Coronary artery (tissue), 2 donors: ENCODE data around the gene SMC1A.

ENCODE experiments used
- DNase-seq: peaks from one replicate; pipeline ENCODE4 v3.0.0-alpha.2; 2017; ENCODE audit warnings: low spot score
- H3K27ac ChIP-seq, 2 donors: fragments of 200-600 bp; sonication (generic); one replicate each; pipeline ENCODE4 v1.5.1; 2016 to 2019
- H3K4me3 ChIP-seq: fragments of 200-600 bp; sonication (generic); 2 replicates; pipeline ENCODE4 v1.5.1; 2016; ENCODE audit warnings: mild to moderate bottlenecking, moderate library complexity
- TF ChIP-seq, protein P1 (sequence below): fragments of 200-600 bp; sonication (generic); IDR thresholded peaks from one replicate; pipeline ENCODE4 v1.5.1; 2019; ENCODE audit warnings: antibody characterized with exemption

Gene SMC1A

DNA sequence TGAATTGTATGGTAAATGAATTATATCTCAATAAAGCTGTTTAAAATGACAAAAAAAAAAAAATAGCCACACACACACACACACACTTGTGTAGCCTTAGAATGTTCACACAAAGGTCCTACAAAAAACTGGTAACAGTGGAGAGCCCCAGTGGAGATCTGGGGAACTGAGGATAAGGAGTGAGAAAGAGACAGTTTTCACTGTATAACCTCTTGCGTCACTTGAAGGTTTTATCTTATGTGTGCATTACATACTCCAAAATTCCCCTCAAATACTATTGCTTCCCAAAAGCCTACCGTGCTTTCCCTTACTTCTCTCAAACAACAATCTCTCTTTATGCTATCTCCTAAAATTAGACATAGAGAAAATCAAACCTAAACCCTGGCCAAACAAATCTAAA lies 67.8 kb downstream of the SMC1A start:
- Histone ChIP-seq H3K4me3 (no peak overlapping the region), H3K27ac (no peak overlapping the region)
- no peak for DNase-seq
- TF ChIP-seq, protein P1, sequence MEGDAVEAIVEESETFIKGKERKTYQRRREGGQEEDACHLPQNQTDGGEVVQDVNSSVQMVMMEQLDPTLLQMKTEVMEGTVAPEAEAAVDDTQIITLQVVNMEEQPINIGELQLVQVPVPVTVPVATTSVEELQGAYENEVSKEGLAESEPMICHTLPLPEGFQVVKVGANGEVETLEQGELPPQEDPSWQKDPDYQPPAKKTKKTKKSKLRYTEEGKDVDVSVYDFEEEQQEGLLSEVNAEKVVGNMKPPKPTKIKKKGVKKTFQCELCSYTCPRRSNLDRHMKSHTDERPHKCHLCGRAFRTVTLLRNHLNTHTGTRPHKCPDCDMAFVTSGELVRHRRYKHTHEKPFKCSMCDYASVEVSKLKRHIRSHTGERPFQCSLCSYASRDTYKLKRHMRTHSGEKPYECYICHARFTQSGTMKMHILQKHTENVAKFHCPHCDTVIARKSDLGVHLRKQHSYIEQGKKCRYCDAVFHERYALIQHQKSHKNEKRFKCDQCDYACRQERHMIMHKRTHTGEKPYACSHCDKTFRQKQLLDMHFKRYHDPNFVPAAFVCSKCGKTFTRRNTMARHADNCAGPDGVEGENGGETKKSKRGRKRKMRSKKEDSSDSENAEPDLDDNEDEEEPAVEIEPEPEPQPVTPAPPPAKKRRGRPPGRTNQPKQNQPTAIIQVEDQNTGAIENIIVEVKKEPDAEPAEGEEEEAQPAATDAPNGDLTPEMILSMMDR = no peak

DNA sequence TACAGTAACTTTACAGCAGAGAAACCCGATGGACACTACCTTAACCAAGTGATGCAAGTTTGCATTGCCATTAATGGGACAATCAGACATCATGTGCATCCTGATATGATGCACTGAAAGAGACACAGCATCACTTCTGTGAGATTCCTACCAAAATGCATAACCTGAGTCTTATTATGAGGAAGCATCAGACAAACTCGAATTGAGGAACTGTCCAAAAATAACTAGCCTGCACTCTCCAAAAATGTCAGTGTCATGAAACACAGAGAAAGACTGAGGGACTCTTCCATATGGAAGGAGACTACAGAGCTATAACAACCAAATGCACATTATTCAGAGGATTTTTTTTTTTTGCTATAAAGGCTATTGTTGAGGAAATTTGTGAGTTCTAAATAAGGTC lies 74.5 kb downstream of the SMC1A start:
- DNase-seq = no peak
- no peak overlapping the region for H3K27ac ChIP-seq
- no peak overlapping the region for H3K4me3 ChIP-seq
- TF ChIP-seq, protein P1 = no peak

DNA sequence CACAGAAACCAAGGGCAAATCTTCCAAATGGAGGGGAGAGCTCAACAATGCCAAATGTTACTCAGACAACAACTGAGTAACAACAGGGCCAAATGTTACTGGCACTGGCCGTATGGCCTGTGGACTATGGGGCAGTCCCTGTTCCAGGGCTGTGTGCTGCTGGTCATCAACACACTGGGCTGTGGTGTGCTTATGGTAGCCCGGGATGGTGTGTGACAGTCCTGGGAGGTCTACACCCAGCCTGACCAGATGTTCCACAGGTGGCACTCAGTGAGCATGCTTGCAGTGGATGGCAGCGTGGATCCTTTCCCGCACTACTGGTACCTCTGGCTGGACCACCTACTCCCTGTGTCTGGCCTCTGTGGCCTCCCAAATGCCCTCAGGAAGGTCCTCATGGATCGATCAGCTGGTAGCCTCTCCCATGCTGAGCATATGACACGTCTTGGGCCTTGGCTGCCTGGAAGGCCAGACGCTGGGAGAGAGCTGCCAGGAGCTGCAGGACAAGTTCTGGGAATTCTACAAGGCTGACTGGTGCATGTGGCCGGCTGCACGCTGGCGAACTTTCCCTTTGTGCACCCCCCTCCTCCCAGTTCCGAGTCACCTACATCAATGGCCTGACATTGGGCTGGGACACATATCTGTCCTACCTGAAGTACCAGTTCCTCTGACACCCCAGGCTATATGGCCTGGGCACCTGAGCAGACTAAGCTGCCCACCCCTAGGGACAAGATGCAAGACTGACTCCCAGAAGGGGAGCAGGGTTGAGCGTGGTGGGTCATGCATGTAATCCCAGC lies 81.4 kb downstream of the SMC1A start:
- TF ChIP-seq, protein P1 = no peak
- H3K27ac ChIP-seq = no peak overlapping the region
- H3K4me3 ChIP-seq = no peak overlapping the region
- no peak for DNase-seq

DNA sequence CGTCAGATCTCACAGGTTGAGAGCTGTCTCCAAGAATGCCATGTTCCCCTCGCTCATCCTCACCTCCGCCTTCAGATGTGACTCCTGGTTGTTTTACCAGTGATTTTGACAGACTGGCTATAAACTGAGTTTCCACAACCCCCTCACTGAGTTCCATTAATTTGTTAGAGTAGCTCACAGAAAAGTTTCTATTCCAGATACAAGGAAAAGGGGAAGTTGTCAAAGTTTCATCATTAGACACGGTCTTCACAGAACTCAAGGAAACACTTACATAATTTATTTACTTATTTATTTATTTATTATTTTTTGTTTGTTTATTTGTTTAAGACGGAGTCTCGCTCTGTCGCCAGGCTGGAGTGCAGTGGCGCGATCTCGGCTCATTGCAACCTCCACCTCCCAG lies 85.4 kb downstream of the SMC1A start:
- TF ChIP-seq, protein P1 = no peak
- Histone ChIP-seq H3K27ac (no peak overlapping the region), H3K4me3 (no peak overlapping the region)
- DNase-seq = no peak

DNA sequence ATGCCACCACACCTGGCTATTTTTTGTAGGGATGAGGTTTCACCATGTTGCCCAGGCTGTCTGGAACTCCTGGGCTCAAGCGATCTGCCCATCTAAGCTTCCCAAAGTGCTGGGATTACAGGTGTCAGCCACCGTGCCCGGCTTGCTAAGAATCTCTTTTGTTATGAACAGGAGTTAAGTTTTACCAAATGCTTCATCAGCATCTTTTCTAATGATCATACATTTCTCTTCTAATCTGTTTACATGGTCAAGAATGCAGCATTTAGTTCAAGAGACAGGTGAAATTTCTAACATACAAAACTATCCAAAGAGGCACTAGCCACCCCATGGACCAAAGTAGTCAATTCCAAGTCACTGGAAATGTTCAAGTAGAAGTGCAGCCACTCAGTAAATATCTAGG lies 88.6 kb downstream of the SMC1A start:
- Histone ChIP-seq H3K4me3 (no peak overlapping the region), H3K27ac (no peak overlapping the region)
- DNase-seq = no peak
- TF ChIP-seq, protein P1 = no peak

DNA sequence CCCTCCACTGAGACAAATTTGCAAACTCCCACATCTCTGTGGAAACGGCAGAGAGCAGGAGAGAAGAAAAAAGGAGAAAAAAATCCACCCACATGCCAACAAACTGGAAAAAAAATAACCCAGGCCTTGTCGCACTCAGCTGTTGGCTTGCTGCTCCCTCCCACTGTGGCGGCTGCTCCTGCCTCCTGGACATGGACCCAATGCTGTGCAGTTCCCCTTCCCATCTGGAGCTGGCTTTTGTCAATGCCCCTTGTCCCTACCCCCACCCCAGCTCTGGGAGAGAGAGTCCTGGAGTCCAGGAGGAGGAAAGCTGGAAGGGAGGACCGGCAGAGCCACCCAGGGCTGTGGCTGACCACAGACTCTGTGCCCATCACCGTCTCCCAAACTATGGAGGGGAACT lies 90.2 kb downstream of the SMC1A start:
- no peak overlapping the region for H3K27ac ChIP-seq
- no peak for DNase-seq
- H3K4me3 ChIP-seq = no peak overlapping the region
- TF ChIP-seq, protein P1 = no peak

DNA sequence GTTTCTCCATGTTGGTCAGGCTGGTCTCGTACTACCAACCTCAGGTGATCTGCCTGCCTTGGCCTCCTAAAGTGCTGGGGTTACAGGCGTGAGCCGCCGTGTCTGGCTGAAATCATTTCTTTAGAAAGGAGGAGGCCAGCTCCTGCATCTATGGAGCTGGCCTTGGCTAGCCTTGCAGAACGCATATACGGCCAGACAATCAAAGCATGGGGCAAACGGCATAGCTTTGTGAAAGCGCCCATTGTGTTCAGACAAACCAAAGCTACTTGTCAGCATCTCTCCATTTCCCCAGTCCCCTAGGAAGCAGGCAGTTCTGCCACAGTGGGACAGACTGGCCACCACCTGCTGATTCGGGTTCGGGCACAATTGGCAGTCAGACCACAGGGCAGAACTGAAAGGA lies 92.1 kb downstream of the SMC1A start:
- DNase-seq = no peak
- TF ChIP-seq, protein P1 = no peak
- H3K4me3 ChIP-seq = no peak overlapping the region
- no peak overlapping the region for H3K27ac ChIP-seq
